GM11168 (cell line): ENCODE data around the gene CKM.
"Not testable (repeated sequence)": the region's sequence is repeated elsewhere in the genome, so short reads cannot be mapped to it uniquely, and the experiment has no call there.

Source experiments
- in situ Hi-C: fragments of 300-500 bp; cut with MboI; formaldehyde crosslinking; loops from one replicate; pipeline ENCODE4 v1.12.0; 2022; ENCODE audit warnings: low sequenced_read_pairs; ENCODE audit not compliant: unreplicated experiment

CKM gene

GRCh38 chr19:45296355-45296754 lies 26.3 kb downstream of the CKM start:
- in situ Hi-C loops, result no loop called here

- in situ Hi-C loops, result no loop called here
Measured at GRCh38 chr19:45295873-45296272, 26.8 kb downstream of the CKM start.

- in situ Hi-C loops, result no loop called here
Measured at GRCh38 chr19:45294291-45295029, 28.2 kb downstream of the CKM start.

- in situ Hi-C loops, result no loop called here
Measured at GRCh38 chr19:45293682-45294081, 29.0 kb downstream of the CKM start.

- in situ Hi-C loops, result no loop called here
Measured at GRCh38 chr19:45291834-45292233, 30.8 kb downstream of the CKM start.

GRCh38 chr19:45290381-45290931 lies 32.2 kb downstream of the CKM start:
- in situ Hi-C loops, result no loop called here

GRCh38 chr19:45283443-45284033 lies 39.1 kb downstream of the CKM start:
- in situ Hi-C loops, result no loop called here

GRCh38 chr19:45280471-45280961 lies 42.2 kb downstream of the CKM start:
- in situ Hi-C loops, result no loop called here

- in situ Hi-C loops, result no loop called here
Measured at GRCh38 chr19:45279587-45280192, 43.0 kb downstream of the CKM start.

- in situ Hi-C loops, result no loop called here
Measured at GRCh38 chr19:45278087-45278486, 44.6 kb downstream of the CKM start.

- in situ Hi-C loops, result no loop called here
Measured at GRCh38 chr19:45276284-45276687, 46.4 kb downstream of the CKM start.

- in situ Hi-C loops, result no loop called here
Measured at GRCh38 chr19:45275370-45275971, 47.2 kb downstream of the CKM start.

- in situ Hi-C loops, result no loop called here
Measured at GRCh38 chr19:45273521-45273855, 49.2 kb downstream of the CKM start.

GRCh38 chr19:45271735-45272108 lies 51.0 kb downstream of the CKM start:
- in situ Hi-C loops, result no loop called here

GRCh38 chr19:45271098-45271734 lies 51.5 kb downstream of the CKM start:
- in situ Hi-C loops, result no loop called here

GRCh38 chr19:45269939-45270338 lies 52.7 kb downstream of the CKM start:
- in situ Hi-C loops, result not testable (repeated sequence)

- in situ Hi-C loops, result no loop called here
Measured at GRCh38 chr19:45267296-45267695, 55.4 kb downstream of the CKM start.

GRCh38 chr19:45265375-45265774 lies 57.3 kb downstream of the CKM start:
- in situ Hi-C loops, result no loop called here

- in situ Hi-C loops, result no loop called here
Measured at GRCh38 chr19:45264781-45265317, 57.8 kb downstream of the CKM start.

- in situ Hi-C loops, result no loop called here
Measured at GRCh38 chr19:45263013-45263412, 59.7 kb downstream of the CKM start.
